GM19099 (cell line): ENCODE measurements around the gene EEF2.

Experiments used
- POLR2A ChIP-seq: IDR thresholded peaks from 3 replicates; pipeline ENCODE4 v1.6.1; 2011; ENCODE audit warnings: low read depth; ENCODE audit not compliant: insufficient read length; ENCODE audit errors: extremely low read depth

Gene EEF2

DNA sequence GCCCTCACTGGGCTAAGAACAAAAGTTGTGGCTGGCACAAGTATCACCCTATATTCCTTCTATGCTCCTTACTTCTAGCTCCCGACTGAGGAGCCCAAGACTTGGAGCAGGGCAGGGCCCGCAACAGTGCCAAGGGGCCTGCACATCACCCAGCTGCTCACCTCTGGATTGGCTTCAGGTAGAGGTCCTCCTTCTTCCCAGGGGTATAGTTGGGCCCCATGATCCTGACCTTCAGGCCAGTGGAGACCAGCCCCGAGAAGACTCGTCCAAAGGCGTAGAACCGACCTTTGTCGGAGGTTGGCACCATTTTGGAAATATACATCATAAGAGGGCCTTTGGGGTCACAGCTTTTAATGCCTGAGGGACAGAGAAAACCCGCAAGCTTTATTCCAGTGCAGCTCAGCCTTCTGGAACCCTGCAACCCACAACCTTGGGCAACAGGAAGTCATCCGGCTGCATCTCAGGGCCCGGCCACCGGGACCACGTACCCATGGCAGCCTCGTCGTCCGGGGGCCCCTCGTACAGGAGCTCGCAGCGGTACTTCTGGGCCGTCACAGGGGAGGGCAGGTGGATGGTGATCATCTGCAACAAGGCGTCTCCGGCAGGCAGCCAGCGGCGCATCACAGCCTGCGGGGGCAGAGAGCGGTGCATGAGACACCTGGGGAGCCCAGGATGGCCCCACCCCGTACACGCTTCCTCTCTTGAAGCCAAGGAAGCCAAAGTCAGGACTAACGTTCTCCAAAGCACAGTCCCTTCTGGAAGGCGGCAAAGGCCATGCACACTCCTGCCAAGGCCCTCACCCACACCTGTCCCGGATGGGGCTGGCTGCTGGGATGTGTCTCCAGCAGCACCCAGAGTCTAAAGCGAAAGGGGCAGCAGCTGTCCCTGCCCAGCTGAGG lies 4.7 kb downstream of the EEF2 start:
- TF ChIP-seq POLR2A: peak; percentile 6

DNA sequence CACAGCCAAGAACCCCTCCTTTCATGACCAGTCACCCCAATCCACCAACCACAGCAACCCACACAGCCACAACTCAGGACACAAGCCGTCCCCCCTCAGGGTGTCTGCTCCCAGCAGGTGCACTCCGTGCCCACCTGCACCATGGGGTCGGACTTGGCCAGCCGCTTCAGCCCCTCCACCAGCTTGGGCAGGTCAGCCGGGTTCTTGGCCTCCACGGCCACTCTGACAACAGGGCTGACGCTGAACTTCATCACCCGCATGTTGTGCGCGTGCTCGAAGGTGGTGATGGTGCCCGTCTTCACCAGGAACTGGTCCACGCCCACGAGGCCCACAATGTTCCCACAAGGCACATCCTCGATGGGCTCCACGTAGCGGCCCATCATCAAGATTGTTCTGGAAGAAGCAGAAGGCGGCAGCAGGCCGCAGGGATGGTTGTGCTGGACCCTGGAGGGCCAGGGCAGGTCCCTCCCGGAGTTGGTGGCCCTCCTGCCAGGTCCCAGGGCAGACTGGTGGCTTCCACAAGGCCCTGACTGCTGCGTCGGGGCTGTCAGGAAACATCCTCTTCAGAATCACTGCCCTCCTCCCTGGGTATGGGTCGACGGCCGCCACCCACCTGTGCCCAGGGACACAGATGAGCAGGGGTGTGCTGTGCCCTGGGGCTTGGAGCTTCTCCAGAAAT lies 5.5 kb downstream of the EEF2 start:
- peak; percentile 32 for TF ChIP-seq POLR2A

GRCh38 chr19:3979289-3979673 lies 6.0 kb downstream of the EEF2 start:
- TF ChIP-seq POLR2A: no peak

DNA sequence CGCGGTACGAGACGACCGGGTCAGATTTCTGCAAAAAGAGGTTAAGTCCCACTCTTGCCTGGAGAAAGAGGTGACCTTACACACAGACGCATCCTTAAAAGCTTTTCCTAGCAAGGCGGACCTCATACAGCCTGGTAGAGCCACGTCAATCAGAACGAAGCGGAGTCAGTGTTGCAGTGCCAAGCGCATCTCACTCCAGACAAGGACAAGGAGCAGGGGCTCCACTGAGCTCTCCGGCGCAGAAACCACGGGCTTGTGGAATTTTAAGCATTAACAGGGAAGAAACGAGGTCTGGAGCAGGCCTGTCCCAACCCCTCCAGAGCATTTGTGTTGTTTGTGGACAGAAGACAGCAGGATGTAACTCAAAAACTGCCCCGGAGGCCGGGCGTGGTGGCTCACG lies 7.1 kb downstream of the EEF2 start:
- TF ChIP-seq POLR2A: no peak

GRCh38 chr19:3977242-3978143 lies 7.8 kb downstream of the EEF2 start:
- TF ChIP-seq POLR2A: peak; percentile 7

DNA sequence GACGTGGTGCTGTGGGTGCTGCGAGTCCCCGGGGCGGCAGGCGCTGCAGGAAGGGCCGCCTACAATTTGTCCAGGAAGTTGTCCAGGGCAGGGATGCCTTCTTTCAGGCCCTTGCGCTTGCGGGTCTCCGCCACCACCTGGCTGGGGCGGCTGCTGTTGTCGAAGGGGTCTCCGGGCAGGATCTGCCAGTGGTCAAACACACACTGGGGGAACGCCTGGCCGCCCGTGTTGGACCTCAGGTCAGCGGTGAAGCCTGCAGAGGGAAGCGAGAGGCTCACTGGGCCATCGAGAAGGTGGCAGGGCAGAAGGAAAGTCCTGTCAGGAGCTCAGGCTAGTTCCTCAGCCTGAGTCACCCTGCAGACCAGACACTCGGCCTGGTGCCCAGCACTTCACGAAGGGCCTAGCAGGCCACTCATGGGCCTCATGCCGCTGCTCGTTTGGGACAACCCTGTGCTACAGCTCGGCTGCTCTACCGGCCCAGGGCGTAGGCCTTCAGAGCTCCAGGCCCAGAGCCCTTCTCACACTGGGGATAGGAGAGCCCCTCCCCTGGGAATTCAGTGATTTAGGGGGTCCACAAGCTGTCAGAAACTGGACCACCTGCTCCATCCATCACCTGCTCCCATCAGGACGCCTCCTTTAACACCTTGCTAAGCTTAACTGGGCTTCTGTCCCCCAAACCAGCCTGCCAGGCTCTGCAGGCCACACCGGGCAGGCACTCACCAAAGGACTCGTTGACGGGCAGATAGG lies 8.6 kb downstream of the EEF2 start:
- TF ChIP-seq POLR2A: peak; percentile 33

DNA sequence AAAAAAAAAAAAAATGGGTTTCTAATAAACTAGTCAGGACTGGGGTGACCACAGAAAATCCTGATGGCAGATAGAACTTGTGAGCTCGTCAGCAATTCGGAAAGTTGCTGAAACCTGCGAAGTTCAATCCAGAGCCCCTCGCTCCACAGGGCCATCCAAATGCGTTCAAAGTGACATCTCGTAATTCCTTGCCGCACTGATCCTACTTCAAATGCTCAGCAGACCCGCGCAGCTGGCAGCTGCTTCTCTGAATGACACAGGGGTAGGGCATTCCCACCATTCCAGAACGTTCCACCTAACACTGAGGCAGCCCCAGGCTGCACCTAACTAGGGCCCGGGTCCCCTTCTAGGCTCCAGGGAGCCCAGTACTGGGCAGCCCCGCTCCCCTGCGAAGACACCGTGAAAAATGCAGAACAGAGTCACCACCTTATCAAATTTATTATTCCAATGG lies 9.6 kb downstream of the EEF2 start:
- TF ChIP-seq POLR2A: no peak

GRCh38 chr19:3975144-3975543 lies 10.1 kb downstream of the EEF2 start:
- no peak for TF ChIP-seq POLR2A

- TF ChIP-seq POLR2A: peak; percentile 77
These were observed 14.3 kb downstream of the EEF2 start, which contains the start of gene DAPK3 for GRCh38 chr19:3970808-3971598. DAPK3 (minus strand) TSS chr19:3971099; CDS start chr19:3969735, 1,364 bp downstream.

DNA sequence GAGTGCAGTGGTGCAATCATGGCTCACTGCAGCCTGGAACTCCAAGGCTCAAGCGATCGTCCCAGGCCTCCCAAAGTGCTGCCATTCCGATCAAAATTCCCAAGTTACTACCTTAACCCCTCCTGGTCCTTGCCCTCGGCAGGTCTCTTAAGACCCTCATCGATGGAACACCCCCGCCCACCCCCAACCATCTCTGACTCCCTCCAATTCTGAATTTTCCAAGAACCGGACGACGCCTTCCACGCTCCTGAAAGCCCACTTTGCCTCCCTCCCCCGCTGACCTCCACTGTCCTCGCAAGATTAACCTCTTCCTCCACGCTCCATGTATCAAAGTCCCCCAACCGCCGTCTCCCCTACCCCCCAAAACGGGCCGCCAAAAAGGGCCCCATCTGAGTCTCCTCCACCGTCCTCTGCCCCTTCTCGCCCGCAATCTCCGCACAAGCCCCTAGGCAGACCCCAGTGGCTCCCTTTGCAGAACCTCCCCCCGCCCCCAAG lies 14.9 kb downstream of the EEF2 start:
- no peak for TF ChIP-seq POLR2A

- TF ChIP-seq POLR2A: no peak
These were observed 15.6 kb downstream of the EEF2 start for GRCh38 chr19:3969435-3970312.
